ENCODE data around the gene ATP11B. TPM values are rescaled to one million over a fixed set of nuclear protein-coding genes. Genes with fewer than 3 reads are reported as not detected.

The ATP11B gene
- total and polyA plus RNA-seq, 2 donors (not counting 1 experiment from before 2014, with no cell fraction given): 34.9 to 77.8 TPM

DNA sequence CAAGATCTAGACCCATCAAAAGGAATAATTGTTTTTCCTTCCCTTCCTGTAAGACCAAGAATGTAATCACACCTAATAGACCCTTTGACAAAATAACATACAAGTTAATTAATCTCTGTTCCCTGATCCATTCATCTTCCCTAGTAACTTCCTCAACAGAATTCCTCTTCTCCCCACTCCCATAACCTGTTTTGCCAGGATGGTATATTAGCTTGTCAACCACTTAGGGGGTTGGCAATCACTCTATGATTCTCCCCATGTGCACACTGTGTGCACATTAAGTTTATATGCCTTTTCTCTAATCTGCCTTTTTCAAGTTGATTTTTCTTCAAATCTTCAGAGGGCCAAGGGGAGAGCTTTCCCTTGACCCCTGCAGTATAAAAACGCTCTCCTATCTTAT lies 2.7 kb upstream of the ATP11B start:
- Histone ChIP-seq H3K27me3 (ENCODE audit: control insufficient read depth, insufficient read depth, low read length) (peaks cover 3% of the 10 kb centered on the region), H3K9me3 (ENCODE audit: control insufficient read depth, insufficient read depth, low read depth, low read length) (no peaks in the 10 kb centered on the region), H3K9ac (ENCODE audit: insufficient read depth, low read length) (no peak overlapping the region), H4K20me1 (ENCODE audit: control insufficient read depth, extremely low read depth, insufficient read depth, low read length) (no peaks in the 10 kb centered on the region), H2AFZ (ENCODE audit: low read length) (no peak overlapping the region), H3K79me2 (ENCODE audit: control insufficient read depth, insufficient read depth, low read length) (peaks cover 16% of the 10 kb centered on the region), H3K4me1 (ENCODE audit: control insufficient read depth, extremely low read depth, insufficient read depth, low read length) (no peaks in the 10 kb centered on the region), H3K4me2 (ENCODE audit: extremely low read depth, insufficient read depth, low read length) (no peak overlapping the region), H3K27ac (ENCODE audit: insufficient read depth, low read length) (no peak overlapping the region), H3K36me3 (ENCODE audit: control insufficient read depth, insufficient read depth, low read length) (no peaks in the 10 kb centered on the region), H3K4me3 (replicated peaks in 1 of 4; ENCODE audit: control extremely low read depth in 1 of 4, insufficient read depth in 1 of 4, low read depth in 3 of 4, low read length in 4 of 4) (no peak overlapping the region)
- no peak for TF ChIP-seq EZH2 (IDR thresholded peaks at IDR 0.05; ENCODE audit: low read length, missing control alignments)
- TF ChIP-seq, protein P1, sequence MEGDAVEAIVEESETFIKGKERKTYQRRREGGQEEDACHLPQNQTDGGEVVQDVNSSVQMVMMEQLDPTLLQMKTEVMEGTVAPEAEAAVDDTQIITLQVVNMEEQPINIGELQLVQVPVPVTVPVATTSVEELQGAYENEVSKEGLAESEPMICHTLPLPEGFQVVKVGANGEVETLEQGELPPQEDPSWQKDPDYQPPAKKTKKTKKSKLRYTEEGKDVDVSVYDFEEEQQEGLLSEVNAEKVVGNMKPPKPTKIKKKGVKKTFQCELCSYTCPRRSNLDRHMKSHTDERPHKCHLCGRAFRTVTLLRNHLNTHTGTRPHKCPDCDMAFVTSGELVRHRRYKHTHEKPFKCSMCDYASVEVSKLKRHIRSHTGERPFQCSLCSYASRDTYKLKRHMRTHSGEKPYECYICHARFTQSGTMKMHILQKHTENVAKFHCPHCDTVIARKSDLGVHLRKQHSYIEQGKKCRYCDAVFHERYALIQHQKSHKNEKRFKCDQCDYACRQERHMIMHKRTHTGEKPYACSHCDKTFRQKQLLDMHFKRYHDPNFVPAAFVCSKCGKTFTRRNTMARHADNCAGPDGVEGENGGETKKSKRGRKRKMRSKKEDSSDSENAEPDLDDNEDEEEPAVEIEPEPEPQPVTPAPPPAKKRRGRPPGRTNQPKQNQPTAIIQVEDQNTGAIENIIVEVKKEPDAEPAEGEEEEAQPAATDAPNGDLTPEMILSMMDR (conservative IDR thresholded peaks at IDR 0.05 in 1 of 2, IDR thresholded peaks at IDR 0.05 in 1 of 2; ENCODE audit: low read depth in 1 of 2, low read length in 2 of 2): no peak
- DNase-seq (ENCODE audit: low read depth in 2 of 2): no peak

DNA sequence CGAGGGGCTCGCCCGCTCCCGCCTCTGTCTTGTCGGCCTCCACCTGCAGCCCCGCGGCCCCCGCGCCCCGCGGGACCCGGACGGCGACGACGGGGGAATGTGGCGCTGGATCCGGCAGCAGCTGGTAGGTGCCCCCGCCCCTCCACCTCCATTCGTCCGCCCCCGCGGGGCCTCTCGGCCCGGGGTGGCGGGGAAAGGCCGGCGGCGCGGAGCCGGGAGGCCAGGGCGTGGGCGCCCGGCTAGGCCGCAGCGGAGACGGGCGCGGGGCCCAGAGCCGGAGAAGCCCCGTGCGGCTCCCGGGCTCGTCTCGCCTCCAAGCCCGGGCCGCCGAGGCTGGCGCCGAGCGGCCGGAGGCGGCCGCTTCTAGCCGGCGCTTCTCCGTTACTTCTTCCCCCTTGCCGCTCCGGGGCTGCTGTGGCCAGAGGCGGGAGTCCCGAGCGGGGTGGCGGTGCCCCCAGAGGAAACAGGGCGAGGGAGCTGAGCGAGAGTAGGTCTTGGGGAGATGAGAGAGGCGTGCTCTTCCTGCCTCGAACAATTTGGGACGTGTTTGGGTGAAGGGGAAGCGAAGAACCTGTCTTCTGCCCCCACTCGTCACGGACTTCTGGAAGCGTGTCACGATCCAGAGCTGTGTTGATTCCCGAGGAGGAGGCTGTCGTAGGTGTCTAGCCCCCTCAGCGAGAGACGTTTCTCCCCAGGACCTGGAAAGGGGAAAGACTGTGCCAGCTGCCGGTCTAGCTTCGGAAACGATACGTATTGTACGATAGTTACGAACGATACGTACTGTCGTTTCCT lies 555 bp downstream of the ATP11B start:
- Histone ChIP-seq H3K79me2 (ENCODE audit: control insufficient read depth, insufficient read depth, low read length) (peaks cover 44% of the 10 kb centered on the region), H3K36me3 (ENCODE audit: control insufficient read depth, insufficient read depth, low read length) (no peaks in the 10 kb centered on the region), H3K4me3 (replicated peaks in 1 of 4; ENCODE audit: control extremely low read depth in 1 of 4, insufficient read depth in 1 of 4, low read depth in 3 of 4, low read length in 4 of 4) (peak overlapping the region; percentile 85 to 98 (median 90)), H3K27me3 (ENCODE audit: control insufficient read depth, insufficient read depth, low read length) (peaks cover 3% of the 10 kb centered on the region), H3K9me3 (ENCODE audit: control insufficient read depth, insufficient read depth, low read depth, low read length) (no peaks in the 10 kb centered on the region), H3K4me2 (ENCODE audit: extremely low read depth, insufficient read depth, low read length) (peak overlapping the region; percentile 95), H3K4me1 (ENCODE audit: control insufficient read depth, extremely low read depth, insufficient read depth, low read length) (no peaks in the 10 kb centered on the region), H3K27ac (ENCODE audit: insufficient read depth, low read length) (peak overlapping the region; percentile 96), H2AFZ (ENCODE audit: low read length) (peak overlapping the region; percentile 95), H4K20me1 (ENCODE audit: control insufficient read depth, extremely low read depth, insufficient read depth, low read length) (peaks cover 1% of the 10 kb centered on the region), H3K9ac (ENCODE audit: insufficient read depth, low read length) (peak overlapping the region; percentile 87)
- TF ChIP-seq, protein P1 (conservative IDR thresholded peaks at IDR 0.05 in 1 of 2, IDR thresholded peaks at IDR 0.05 in 1 of 2; ENCODE audit: low read depth in 1 of 2, low read length in 2 of 2): no peak
- TF ChIP-seq EZH2 (IDR thresholded peaks at IDR 0.05; ENCODE audit: low read length, missing control alignments): no peak
- peak; percentile 40 to 43 for DNase-seq (ENCODE audit: low read depth in 2 of 2)

DNA sequence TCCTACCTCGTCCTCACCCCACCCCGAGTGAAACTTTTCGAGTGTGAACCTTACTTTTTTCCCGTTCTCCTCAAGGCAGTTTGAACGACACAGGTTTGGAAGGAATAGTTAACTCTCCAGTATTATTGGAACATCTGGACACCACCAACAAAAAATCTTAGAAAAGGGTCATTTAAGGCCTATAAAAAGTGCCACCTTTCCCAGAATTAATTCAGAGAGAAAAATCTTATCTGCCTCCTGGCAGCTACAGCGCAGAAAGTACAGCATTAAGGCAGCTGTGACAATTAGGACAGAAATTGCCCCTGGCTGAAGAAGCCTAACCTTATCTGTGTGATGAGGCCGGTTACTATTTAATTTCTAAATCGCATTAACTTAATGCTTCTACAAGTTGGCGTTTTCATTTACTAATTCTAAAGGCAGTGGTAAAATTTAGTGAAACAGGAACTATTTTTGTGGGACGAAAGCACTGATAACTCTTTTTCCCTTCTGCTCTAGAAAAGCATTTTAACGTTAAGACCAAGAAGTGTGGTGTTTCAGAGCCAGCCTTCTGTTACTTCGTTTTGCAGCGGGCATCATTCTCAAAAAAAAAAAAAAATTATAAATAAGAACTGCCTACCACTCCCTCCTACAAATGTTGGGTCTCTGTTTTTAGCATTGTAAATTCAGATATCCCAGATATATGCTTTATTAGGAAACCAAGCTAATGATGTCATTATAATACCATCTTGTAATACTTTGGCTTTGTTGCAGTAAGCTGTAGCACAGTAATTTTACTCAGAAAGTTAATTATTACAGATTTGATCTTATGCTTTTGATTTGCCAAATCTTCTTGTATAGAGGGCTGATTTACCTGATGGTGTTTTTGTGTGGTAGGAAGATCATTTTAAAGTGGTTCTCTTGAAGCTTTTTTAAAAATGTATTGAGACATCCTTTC lies 1.4 kb downstream of the ATP11B start:
- Histone ChIP-seq H3K4me3 (replicated peaks in 1 of 4; ENCODE audit: control extremely low read depth in 1 of 4, insufficient read depth in 1 of 4, low read depth in 3 of 4, low read length in 4 of 4) (peak overlapping the region; percentile 85 to 98 (median 90)), H4K20me1 (ENCODE audit: control insufficient read depth, extremely low read depth, insufficient read depth, low read length) (peaks cover 1% of the 10 kb centered on the region), H3K36me3 (ENCODE audit: control insufficient read depth, insufficient read depth, low read length) (no peaks in the 10 kb centered on the region), H3K9me3 (ENCODE audit: control insufficient read depth, insufficient read depth, low read depth, low read length) (no peaks in the 10 kb centered on the region), H3K4me2 (ENCODE audit: extremely low read depth, insufficient read depth, low read length) (peak overlapping the region; percentile 95), H3K27me3 (ENCODE audit: control insufficient read depth, insufficient read depth, low read length) (peaks cover 3% of the 10 kb centered on the region), H3K4me1 (ENCODE audit: control insufficient read depth, extremely low read depth, insufficient read depth, low read length) (no peaks in the 10 kb centered on the region), H2AFZ (ENCODE audit: low read length) (peak overlapping the region; percentile 95), H3K9ac (ENCODE audit: insufficient read depth, low read length) (peak overlapping the region; percentile 87), H3K27ac (ENCODE audit: insufficient read depth, low read length) (peak overlapping the region; percentile 96), H3K79me2 (ENCODE audit: control insufficient read depth, insufficient read depth, low read length) (peaks cover 48% of the 10 kb centered on the region)
- peak in 1 of 2 donors; percentile 35 for DNase-seq (ENCODE audit: low read depth in 2 of 2)
- no peak for TF ChIP-seq EZH2 (IDR thresholded peaks at IDR 0.05; ENCODE audit: low read length, missing control alignments)
- TF ChIP-seq, protein P1 (conservative IDR thresholded peaks at IDR 0.05 in 1 of 2, IDR thresholded peaks at IDR 0.05 in 1 of 2; ENCODE audit: low read depth in 1 of 2, low read length in 2 of 2): no peak
